Measurements from ENCODE around the gene TGFBR1.
A peak's percentile ranks its signal among the peaks of the same experiment; 100 is the strongest.

The TGFBR1 gene

GRCh38 chr9:99103054-99103895 lies 1.6 kb upstream of the TGFBR1 start:
- no peak for DNase-seq (ENCODE audit: low read depth)
- no peak overlapping the region for H3K4me3 ChIP-seq (ENCODE audit: low read depth, low read length)

- H3K4me3 ChIP-seq (ENCODE audit: low read depth, low read length) = peak overlapping the region; percentile 71
- DNase-seq (ENCODE audit: low read depth) = no peak
Measured at GRCh38 chr9:99103901-99104458, 933 bp upstream of the TGFBR1 start.

GRCh38 chr9:99105152-99106043 lies 485 bp downstream of the TGFBR1 start:
- DNase-seq (ENCODE audit: low read depth) = peak; percentile 37
- H3K4me3 ChIP-seq (ENCODE audit: low read depth, low read length) = peak overlapping the region; percentile 71

- H3K4me3 ChIP-seq (ENCODE audit: low read depth, low read length) = peak overlapping the region; percentile 71
- DNase-seq (ENCODE audit: low read depth) = no peak
Measured at GRCh38 chr9:99106044-99106375, 1.1 kb downstream of the TGFBR1 start.

- no peak for DNase-seq (ENCODE audit: low read depth)
- no peak overlapping the region for H3K4me3 ChIP-seq (ENCODE audit: low read depth, low read length)
Measured at GRCh38 chr9:99107421-99107820, 2.5 kb downstream of the TGFBR1 start.

GRCh38 chr9:99108131-99108530 lies 3.2 kb downstream of the TGFBR1 start:
- DNase-seq (ENCODE audit: low read depth) = no peak

GRCh38 chr9:99109522-99109921 lies 4.6 kb downstream of the TGFBR1 start:
- DNase-seq (ENCODE audit: low read depth) = peak; percentile 64

More at GRCh38 chr9:99108131-99108530, 3.2 kb downstream of the TGFBR1 start:
- H3K4me3 ChIP-seq (ENCODE audit: low read depth, low read length) = no peak overlapping the region

GRCh38 chr9:99112750-99113413 lies 8.0 kb downstream of the TGFBR1 start:
- H3K4me3 ChIP-seq (ENCODE audit: low read depth, low read length) = no peak overlapping the region
- no peak for DNase-seq (ENCODE audit: low read depth)

More at GRCh38 chr9:99109522-99109921, 4.6 kb downstream of the TGFBR1 start:
- H3K4me3 ChIP-seq (ENCODE audit: low read depth, low read length) = no peak overlapping the region

- no peak overlapping the region for H3K4me3 ChIP-seq (ENCODE audit: low read depth, low read length)
- no peak for DNase-seq (ENCODE audit: low read depth)
Measured at GRCh38 chr9:99113414-99114048, 8.6 kb downstream of the TGFBR1 start.

- no peak overlapping the region for H3K4me3 ChIP-seq (ENCODE audit: low read depth, low read length)
- DNase-seq (ENCODE audit: low read depth) = no peak
Measured at GRCh38 chr9:99114049-99114440, 9.1 kb downstream of the TGFBR1 start.

GRCh38 chr9:99114846-99115500 lies 10.1 kb downstream of the TGFBR1 start:
- no peak overlapping the region for H3K4me3 ChIP-seq (ENCODE audit: low read depth, low read length)
- no peak for DNase-seq (ENCODE audit: low read depth)

GRCh38 chr9:99116003-99116411 lies 11.1 kb downstream of the TGFBR1 start:
- no peak for DNase-seq (ENCODE audit: low read depth)
- H3K4me3 ChIP-seq (ENCODE audit: low read depth, low read length) = no peak overlapping the region

GRCh38 chr9:99118782-99119466 lies 14.0 kb downstream of the TGFBR1 start:
- no peak for DNase-seq (ENCODE audit: low read depth)

GRCh38 chr9:99119976-99120655 lies 15.2 kb downstream of the TGFBR1 start:
- no peak for DNase-seq (ENCODE audit: low read depth)
- no peak overlapping the region for H3K4me3 ChIP-seq (ENCODE audit: low read depth, low read length)

More at GRCh38 chr9:99118782-99119466, 14.0 kb downstream of the TGFBR1 start:
- H3K4me3 ChIP-seq (ENCODE audit: low read depth, low read length) = no peak overlapping the region

- no peak for DNase-seq (ENCODE audit: low read depth)
Measured at GRCh38 chr9:99121604-99122003, 16.7 kb downstream of the TGFBR1 start.

GRCh38 chr9:99124534-99125255 lies 19.8 kb downstream of the TGFBR1 start:
- no peak overlapping the region for H3K4me3 ChIP-seq (ENCODE audit: low read depth, low read length)
- DNase-seq (ENCODE audit: low read depth) = no peak

More at GRCh38 chr9:99121604-99122003, 16.7 kb downstream of the TGFBR1 start:
- no peak overlapping the region for H3K4me3 ChIP-seq (ENCODE audit: low read depth, low read length)

GRCh38 chr9:99125446-99125845 lies 20.5 kb downstream of the TGFBR1 start:
- no peak for DNase-seq (ENCODE audit: low read depth)
- H3K4me3 ChIP-seq (ENCODE audit: low read depth, low read length) = no peak overlapping the region
